GM23338 (cell line): ENCODE measurements around the gene HSPB2.

Experiments used
- EZH2 ChIP-seq: fragments of 200-600 bp; sonication (generic); IDR thresholded peaks from one replicate; pipeline ENCODE4 v1.8.0; 2017; ENCODE audit warnings: antibody characterized with exemption, mild to moderate bottlenecking, low read depth; ENCODE audit not compliant: unreplicated experiment
- EZH2phosphoT487 ChIP-seq: fragments of 200-600 bp; sonication (generic); IDR thresholded peaks from one replicate; pipeline ENCODE4 v1.8.1; 2018; ENCODE audit warnings: antibody characterized with exemption; ENCODE audit not compliant: unreplicated experiment
- TF ChIP-seq, protein P1 (sequence below), 2 experiments: fragments of 200-600 bp in 1 of 2; sonication (generic) in 1 of 2; conservative IDR thresholded peaks; 2 replicates each; pipeline versions ENCODE4 v1.5.1 to v1.6.1; 2016 to 2017; ENCODE audit warnings: antibody characterized with exemption in 2 of 2, low read depth in 2 of 2, mild to moderate bottlenecking in 2 of 2, moderate library complexity in 1 of 2

DNA sequence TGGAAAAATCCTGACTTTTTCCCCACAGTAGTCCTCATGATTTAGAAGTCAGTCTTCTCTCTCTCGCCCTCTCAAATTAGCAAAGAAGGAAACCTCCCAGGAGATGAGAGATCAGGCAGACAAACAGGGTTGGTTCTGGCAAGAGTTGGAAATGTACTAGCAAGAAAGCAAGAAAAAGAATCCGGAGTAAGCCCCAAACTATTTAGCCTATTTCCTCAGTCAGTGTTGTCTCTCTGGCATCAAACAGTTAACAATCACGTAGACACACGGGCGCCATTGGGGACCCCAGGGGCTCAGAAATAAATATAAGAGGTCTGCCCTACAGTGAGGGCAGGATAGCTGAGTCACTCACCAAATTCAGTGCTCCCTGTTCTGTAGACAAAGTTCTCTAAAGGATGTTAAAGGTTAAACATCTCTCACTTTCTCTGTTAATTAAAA lies 10.8 kb downstream of the HSPB2 start:
- TF ChIP-seq, protein P1, sequence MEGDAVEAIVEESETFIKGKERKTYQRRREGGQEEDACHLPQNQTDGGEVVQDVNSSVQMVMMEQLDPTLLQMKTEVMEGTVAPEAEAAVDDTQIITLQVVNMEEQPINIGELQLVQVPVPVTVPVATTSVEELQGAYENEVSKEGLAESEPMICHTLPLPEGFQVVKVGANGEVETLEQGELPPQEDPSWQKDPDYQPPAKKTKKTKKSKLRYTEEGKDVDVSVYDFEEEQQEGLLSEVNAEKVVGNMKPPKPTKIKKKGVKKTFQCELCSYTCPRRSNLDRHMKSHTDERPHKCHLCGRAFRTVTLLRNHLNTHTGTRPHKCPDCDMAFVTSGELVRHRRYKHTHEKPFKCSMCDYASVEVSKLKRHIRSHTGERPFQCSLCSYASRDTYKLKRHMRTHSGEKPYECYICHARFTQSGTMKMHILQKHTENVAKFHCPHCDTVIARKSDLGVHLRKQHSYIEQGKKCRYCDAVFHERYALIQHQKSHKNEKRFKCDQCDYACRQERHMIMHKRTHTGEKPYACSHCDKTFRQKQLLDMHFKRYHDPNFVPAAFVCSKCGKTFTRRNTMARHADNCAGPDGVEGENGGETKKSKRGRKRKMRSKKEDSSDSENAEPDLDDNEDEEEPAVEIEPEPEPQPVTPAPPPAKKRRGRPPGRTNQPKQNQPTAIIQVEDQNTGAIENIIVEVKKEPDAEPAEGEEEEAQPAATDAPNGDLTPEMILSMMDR (conservative IDR thresholded peaks at IDR 0.05; ENCODE audit: low read depth in 2 of 2), result no peak
- no peak for TF ChIP-seq EZH2phosphoT487
- TF ChIP-seq EZH2, result no peak
